Liver (tissue), 2 donors: ENCODE data around the gene UACA.

Source experiments
- CTCF ChIP-seq: fragments of 150-350 bp; IDR thresholded peaks from 2 replicates; pipeline ENCODE4 v1.5.1; 2017; ENCODE audit warnings: improper control_type of control experiment, low read depth, low read length; ENCODE audit not compliant: missing input control
- REST ChIP-seq: IDR thresholded peaks from 2 replicates; pipeline ENCODE4 v1.6.1; 2016; ENCODE audit warnings: antibody characterized with exemption, mild to moderate bottlenecking
- donor health status: healthy.

- TF ChIP-seq CTCF: no peak
- TF ChIP-seq REST: no peak
Measured at GRCh38 chr15:70801109-70801508, 37.8 kb upstream of the UACA start.
